Cerebellar nuclear complex (tissue), 1 donor: ENCODE data around the gene SOX6.

Experiments used
- DNase-seq, 2 experiments: peaks; one replicate each; lab custom pipeline; 2025; lab: John Stamatoyannopoulos, UW

The SOX6 gene

DNA sequence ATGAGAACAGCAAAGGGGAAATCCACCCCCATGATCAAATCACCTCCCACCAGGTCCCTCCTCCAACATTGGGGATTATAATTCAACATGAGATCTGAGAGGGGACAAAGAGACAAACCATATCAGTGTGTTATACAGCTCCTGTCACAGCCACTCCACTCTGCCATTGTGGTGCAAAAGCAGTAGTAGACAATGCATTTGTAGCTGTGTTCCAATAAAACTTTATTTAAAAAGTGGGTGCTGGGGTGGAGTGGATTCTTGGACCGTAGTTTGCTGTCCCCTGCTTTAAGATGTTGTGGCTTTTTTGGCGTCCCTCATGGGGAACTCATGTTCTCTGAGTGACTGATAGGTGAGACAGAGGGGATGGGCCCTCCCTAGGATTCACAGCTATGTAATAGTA lies 399.1 kb downstream of the SOX6 start:
- DNase-seq, result no peak

DNA sequence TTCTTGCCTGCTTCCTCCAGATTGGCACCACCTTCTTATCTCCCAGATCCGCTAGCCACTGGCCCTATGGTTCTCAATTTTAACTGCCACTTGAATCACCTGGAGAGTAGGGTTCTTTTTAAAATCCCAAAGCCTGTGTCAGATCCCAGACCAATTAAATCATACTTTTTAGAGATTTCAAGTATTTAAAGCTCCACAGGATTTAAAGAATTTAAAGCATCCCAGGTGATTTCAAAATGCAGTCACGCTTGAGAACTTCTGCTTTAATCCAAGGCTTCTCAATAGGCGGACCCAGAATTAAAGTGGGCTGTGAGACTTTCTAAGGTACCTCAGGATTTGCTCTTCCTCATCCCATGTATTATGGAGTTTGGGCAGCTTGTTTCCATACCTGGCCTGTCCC lies 400.0 kb downstream of the SOX6 start:
- DNase-seq, result no peak

DNA sequence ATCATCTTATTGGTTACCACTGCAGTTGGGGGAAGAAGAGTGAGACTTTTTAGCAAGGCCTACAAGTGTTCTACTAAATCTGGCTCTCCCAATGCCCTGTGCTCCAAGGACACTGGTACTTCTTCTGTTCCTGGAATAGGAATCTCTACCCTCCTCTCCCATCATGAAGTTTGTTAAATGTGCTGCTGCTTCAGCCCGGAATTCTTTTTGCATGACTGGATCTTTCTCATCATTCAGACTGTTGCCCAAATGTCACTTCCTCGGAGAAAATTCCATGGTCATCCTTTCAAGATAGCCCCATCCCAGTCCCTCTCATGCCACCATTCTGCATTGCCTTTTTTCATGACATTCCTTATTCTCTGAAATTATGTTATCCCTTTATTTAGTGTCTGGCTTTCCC lies 400.8 kb downstream of the SOX6 start:
- no peak for DNase-seq

DNA sequence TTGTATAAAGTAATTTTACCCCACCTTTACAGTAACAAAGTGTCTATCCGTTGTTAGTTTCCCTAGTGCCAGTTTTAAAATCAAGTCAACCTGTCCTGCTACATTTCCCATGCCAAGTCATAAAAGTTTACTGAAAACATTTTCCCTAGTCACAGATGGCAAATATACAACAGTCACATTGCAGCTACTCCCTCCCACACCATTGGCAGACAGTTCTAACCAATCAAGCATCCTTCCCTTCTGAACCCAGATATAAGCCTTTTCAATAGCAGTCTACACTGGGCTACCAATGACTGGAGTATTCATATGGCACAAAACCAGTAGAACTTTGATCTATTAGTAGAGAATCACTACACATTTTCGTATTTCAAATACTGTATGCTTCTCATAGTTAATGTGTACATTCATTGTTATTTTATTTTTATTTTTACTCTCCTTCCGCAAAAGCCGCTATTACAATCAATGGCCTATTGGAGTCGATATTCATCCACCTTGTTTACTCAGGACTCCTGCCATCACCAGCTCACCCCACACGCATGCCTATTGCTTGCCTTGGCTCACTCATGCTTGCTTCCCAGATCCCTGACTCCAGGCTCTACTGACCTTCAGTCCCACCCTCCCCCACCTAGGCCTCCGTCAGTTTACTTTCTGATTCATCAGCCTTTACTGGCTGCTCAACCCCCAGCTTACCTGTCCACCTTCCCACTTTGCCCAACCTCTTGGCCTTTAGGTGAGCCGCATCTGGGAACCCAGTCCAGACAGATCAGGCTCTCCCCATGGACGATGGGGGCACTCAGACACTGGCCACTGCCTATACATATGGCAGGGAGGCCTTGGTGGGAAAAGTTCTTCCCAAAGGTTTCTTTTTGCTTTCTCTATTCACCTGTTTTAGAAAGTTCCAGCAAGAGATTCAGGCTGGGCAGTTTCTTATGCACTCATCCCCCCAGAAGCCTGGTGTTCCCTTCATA lies 408.4 kb downstream of the SOX6 start:
- DNase-seq, result no peak

DNA sequence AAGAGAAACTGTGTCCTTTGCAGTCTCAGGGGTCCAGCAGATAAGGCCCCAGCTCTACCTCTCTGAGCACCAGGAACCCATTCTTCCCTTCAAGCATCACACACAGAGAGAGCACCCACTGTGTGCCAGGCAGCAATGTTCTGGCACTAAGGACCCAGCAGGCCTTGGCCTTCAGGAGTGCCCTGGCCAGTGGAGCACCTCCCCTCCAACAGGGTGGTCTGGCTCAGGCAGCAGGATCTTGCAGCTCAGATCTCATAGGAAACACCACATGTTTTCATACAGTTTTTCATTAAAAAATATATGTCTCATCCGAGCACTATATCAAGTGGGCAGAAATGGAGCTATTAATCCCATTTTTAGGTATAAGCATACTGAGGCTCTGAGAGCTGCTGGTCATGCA lies 410.6 kb downstream of the SOX6 start:
- DNase-seq, result no peak

DNA sequence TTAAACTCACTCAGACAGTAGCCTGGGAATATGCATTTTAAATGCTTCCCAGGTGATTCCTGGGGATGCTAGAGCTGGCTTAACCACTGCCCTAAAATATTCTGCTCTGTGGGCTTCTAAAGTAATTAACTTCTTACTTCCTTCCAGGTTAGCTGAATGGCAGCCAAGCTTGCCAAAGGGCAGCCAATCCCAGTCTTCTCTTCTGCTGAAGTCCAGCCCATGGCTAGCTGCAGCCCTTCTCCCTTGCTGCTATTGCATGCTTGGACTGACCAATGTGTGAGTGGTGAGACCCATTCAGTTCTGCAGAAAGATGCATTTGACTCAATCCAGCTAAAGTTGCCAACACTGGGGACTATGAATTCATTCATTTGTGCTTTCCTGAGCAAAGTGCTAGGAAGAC lies 411.9 kb downstream of the SOX6 start:
- DNase-seq, result no peak

DNA sequence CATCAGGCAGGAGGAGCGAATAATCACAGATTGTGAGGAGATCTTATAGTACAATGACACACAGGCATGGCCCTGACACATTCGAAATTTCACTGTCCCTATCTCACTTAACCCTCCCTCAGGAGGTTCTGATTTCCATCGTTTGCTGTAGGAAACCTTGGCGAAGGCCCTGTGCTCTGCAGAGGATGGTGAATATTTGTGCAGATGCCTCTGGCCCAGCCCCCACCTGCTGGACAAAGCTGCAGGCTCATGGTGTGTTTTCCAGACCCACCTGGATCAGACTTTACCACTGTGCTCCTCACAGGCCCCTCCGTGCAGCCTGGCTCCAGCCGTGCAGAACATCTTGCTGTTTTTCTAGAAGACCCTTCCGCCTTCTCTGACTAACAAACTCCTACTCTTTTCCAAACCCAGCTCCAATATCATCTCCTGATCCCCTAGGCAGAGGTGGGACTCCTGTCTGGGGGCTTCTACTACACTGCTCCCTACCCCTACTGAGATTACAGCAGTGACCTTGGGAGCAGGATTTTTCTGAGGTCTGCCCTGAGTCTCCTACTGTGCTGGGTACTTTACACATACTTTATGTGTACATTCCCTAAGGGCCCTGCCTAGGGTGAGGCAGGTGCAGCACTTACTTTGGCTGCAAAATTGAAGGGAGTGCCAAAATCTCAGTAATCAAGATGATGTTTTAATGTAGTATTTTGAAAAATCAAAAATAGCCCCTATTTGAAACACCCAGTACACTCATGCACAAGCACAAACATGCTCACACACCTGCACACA lies 412.7 kb downstream of the SOX6 start:
- no peak for DNase-seq

DNA sequence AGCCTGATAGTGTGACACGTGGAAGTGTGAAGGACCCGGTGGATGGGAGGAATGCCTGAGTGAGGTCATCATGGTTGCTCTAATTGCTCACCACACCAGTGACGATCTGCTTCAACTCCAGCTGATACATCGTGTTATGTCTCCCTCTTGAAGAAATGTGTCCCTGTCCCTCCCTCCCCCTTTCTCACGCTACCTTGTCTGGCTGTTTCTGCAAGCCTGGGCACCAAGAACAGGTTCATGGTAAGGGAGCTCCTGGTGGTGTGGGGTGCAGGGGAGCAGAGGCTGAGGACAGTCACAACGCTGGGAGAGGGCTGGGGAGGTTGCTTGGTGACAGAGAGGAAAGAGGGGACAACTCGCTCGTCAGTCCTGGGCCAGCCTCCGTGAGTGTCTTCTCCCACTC lies 413.4 kb downstream of the SOX6 start:
- no peak for DNase-seq

DNA sequence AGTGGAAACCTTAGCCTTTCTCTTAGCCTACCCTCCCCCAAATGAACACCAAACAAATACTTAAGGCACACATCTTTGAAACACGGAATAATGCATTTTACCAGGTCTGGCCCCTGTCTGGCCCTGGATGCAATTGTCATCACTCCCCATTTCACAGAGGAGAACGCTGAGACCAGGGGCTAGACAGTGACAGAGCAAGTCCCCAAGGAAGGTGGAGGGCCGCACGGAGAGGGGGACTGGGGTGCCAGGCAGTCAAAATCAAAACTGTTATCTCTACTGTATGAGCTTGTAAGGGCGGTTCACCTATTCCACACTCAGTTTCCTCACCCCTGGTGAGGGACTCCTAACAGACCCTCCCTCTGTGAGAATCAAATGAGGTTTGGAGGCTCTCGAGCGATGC lies 414.2 kb downstream of the SOX6 start:
- DNase-seq, result no peak

DNA sequence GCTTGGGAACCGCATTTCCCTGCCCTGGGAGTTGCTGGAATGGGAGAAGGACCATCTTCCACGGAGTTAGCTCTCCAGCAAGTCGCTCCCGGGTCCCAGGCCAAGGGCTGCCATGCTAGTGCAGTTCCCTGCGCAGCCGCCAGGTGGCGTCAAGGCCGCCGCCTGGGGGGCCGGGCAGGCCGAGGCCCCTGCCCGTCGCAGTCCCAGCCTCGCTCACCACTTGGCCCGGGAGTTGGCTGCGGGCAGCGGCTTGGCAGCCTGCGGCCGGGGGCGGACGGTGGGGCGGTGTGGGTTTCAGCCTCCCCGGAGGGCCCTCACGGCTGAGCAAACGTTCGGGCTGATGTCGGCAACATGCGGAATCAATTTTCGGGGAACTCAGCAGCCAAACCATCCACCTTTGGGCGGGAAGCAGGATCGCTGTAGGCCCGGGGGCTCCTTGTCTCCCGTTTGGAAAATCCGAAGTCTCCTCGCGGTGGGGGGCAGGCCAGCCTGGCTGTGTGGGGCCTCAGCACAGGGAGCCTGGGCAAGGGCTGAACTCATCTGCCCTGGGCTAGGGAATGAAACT lies 415.1 kb downstream of the SOX6 start:
- DNase-seq, result no peak

DNA sequence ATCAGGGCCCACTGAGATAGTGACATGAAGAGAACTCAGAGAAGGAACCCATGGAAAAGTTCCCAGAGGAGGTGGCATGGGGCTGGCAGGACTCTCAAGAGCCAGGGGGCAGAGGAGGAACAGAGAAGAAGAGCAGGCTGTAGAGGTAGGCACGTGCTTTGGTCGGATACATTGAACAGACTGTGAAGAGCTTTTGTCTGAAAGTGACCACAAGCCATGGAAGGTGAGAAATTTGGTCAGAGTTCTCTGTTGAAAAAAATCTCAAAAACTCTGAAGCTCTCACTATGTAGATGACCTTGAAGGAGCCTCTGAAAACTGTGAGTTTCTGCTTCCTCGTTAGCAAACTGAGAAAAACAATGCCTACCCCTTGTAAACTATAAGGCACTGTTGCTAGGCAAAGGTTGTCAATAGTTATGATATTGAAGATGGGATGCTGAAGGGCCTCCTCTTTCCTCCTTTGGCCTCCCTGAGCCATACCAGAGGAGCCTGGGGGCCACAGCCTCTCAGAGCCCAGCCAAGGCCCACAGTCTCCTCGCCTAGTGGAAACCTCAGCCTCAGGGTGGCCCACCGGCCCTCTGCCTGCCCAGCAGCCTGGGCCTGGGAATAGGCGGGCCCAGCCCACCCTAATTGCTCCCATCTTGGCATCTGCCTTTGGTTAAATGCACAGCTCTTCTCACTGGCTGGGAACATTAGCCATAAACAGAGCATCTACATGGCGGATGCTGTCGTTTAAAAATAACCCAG lies 415.7 kb downstream of the SOX6 start:
- no peak for DNase-seq

DNA sequence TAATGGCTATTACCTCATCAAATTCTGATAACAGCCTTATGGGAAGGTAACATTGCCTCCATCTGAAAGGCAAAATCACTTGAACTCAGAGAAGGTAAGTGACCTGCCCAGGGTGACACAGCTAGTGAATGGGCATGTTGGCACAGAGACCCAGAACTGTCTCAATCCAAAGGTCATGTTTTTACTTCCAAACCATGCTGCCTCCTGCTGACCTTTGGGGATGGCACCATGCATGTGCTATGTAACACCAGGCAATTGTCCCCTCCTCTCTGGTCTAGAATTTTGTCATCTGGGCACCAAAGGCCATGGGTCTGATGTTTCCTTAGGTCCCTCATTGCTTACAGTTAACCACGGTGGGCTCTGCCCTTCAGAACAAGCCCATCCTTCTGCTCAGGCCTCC lies 417.4 kb downstream of the SOX6 start:
- DNase-seq, result no peak

DNA sequence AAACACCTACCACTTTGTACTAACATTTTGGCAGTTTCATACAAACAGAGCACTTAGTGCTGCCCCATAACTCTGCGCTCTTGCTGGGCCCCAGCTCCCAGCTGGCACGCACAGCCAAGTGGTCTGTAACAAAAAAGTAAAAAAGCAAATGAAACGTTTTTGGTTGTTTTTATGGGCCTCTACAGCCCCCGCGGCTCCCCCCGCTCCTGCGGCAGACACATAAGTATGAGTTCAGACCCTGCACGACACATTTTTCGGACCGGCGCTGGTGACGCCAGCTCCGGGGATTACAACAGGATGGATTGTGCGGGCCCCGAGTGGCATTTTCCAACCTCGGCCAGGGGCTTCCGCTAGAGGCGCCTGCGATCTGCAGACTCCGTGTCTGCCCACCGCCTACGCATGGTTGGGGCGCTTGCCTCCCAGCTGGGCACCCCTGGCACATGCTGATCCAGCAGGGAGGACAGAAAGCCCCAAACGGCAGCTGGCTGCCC lies 418.2 kb downstream of the SOX6 start:
- no peak for DNase-seq

DNA sequence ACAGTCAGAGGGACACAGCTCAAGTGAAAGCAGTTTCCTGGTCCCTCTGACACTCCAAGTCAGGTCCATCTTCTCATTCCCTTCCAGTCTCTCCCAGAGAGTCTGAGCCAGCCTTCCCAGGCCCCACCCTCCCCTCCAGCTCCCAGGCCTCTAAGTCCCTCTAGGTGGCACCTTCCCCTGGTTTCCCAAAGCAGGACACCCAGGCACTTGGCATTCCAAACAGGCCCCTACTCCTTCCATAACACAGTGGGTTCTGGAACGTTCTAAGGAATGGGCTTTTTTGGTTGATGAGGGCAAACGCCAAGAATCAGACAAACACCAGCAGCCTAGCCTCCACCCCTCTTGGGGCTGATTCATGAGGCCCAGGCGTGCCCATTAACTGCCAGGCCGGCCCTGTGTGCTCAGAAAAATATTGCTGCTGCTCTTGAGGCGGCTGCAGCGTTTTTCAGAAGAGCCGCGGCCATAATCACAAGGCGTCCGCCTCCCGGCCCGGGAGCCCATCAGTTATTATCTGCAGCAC lies 418.7 kb downstream of the SOX6 start:
- no peak for DNase-seq

DNA sequence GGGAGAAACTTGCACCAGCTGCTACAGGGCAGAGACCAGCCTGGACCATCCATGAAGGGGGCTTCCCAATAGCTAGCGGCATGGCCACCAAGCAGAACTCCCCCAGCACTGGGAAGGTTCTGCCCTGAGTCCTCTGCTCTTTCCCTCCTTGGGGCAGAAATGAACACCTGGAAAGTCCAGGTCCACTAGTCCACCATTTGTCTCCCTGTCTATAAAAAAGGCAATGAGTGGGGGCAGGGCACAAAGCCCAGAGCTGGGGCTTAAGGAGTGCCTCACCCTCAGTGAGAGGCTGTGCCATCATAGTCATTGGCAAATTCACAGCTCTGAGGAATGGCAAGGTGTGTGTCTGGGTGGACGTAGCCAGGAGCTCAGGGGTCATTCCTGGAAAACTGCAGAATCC lies 420.3 kb downstream of the SOX6 start:
- no peak for DNase-seq

DNA sequence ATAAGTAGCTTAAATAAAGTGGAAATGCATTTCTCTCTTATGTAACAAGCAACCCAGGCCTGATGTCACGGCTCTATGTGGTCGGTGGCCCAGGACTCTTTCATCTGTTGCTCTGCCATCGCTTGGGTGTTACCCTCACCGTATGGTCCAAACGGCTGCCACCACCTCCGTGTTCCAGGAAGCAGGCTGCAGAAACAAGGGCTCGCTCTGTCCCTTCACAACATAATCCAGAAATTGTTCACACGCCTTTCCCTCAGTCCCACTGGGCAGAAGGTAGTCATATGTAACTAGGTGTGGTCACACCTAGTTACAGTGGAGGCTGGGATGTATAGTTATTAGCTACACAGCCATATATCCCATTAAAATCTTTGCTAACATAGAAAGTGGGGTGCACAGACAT lies 421.0 kb downstream of the SOX6 start:
- DNase-seq, result no peak

DNA sequence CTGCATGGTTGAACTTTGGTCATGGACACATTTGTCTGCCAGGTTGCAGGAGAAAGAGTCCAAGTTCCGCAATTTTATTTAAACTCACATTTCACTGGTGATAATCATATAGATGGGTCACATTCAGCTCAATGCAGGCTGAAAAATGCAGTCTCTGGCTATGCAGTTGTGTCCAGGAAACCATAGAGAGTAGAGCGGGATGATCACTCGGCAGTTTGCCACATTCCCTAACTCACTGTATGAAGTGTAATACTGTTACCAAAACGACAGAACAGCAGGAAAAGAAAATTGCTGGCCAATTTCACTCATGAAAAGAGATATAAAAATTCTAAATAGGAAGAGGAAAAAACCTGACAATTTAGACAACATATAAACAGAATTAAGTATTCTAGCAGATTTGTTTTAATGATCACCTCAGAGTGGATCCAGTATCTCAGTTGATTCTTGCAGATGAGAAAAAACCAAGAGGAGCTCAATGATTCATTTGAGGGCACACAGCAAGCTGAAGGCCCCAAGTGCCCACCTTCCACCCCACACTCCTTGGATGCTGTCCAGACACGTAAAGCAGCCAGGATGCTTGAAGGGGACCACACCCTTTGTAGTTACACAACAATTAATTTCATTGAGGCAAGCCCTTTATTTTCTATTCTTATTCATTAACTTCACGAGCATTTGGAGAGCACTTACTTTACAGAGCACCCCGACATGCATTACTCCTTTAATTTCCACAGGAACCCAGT lies 422.3 kb downstream of the SOX6 start:
- DNase-seq, result no peak

DNA sequence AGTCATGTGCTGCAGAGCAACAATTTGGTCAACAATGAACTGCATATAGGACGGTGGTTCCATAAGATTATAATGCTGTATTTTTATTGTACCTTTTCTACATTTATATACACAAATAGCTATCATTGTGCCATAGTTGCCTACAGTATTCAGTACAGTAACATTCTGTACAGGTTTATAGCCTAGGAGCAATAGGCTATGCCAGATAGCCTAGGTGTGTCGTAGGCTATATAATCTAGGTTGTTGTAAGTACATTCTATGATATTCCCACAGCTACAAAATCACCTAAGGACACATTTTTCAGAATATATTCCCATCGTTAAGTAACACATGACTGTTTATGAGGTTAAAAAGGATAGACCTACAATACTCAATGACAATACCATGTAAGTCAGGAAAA lies 423.9 kb downstream of the SOX6 start:
- DNase-seq, result no peak

DNA sequence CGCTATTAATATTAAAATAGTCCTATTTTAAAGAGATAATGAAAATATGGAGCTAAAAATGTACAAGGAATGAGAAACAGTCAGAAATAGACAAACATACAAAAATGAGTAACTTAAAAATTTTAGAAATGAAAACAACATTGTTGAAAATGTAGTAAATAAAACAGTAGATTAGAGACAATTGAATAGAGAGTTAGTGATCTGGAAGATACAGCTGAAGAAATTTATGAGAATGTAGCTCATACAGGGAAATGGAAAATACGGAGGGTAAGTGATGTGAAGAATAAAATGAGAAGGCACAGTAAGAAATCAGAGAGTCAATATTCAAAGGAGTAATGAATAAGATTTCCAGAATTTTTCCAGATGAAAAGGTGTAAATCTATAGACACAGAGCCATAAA lies 424.8 kb downstream of the SOX6 start:
- no peak for DNase-seq

DNA sequence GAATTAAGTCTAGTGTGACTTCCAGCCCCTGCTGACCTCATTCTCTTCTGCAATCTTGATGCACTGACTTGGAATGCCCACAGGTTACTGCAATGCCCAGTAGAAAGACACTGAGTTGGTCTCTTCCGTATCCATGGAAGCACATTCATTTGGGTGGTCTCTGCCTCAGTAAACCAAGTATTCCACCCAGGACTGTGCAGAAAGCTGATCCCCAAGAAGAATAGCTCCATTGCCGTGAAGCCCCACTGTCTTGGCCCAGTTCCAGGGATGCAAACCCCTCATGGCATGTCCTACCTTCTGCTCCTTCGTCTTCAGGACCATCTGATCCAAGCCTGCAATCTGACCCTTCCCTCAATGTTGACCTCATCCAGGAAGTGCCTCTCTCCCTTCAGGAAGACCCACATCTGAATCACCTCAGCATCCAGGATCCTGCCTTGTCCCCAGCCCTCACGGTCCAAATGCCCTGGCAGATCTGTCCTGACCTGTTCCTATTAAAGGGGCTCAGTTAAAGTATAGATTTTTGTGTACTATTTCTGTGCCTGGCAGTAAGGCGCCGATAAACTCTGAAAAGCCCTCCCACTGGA lies 425.8 kb downstream of the SOX6 start:
- no peak for DNase-seq
